ENCODE measurements around the gene GTF3A.

Gene GTF3A

DNA sequence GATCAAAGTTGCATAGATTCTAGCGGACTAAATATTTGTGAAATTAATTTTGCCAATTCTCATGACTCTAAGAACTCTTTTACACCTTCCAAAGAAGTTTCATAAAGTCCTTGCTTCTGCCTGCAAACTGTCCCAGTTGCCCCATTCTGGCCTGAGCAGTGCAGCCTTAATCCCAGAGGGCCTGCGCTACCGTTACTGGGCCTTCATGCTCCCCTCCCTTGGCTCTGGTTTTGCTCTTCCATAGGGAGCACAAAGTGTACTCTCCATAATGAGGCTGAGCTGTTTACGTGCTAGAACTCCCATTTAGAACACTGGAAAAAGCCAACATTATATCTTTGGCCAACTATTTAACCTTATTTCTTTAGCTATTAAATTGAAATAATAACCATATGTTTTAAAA, 23.9 kb downstream of the GTF3A start:
- no peak for DNase-seq (ENCODE audit: low read depth)

DNA sequence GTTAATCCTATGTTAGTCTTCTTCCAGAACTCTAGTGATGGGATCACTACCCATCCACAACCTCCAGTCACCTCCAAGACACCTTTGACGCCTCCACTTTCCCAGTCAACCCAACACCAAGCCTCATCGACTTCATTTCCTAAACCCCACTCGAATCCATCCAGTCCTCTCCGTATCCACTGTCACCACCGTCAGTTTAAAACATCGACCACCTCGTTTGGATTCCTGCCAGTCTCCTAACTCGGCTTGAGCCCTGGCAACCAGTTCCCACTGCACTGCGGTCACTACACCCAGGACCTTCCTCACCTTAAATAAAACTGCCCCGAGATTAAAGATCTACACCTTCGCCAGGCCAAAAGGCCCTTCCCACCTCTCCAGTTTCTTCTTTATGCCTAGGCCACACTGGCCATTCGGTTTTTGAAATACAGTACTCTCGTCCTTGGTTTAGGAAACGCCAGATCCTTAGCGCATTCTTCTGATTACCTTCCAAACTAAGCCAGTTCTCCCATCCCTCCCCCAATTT, 24.7 kb downstream of the GTF3A start:
- no peak for DNase-seq (ENCODE audit: low read depth)

DNA sequence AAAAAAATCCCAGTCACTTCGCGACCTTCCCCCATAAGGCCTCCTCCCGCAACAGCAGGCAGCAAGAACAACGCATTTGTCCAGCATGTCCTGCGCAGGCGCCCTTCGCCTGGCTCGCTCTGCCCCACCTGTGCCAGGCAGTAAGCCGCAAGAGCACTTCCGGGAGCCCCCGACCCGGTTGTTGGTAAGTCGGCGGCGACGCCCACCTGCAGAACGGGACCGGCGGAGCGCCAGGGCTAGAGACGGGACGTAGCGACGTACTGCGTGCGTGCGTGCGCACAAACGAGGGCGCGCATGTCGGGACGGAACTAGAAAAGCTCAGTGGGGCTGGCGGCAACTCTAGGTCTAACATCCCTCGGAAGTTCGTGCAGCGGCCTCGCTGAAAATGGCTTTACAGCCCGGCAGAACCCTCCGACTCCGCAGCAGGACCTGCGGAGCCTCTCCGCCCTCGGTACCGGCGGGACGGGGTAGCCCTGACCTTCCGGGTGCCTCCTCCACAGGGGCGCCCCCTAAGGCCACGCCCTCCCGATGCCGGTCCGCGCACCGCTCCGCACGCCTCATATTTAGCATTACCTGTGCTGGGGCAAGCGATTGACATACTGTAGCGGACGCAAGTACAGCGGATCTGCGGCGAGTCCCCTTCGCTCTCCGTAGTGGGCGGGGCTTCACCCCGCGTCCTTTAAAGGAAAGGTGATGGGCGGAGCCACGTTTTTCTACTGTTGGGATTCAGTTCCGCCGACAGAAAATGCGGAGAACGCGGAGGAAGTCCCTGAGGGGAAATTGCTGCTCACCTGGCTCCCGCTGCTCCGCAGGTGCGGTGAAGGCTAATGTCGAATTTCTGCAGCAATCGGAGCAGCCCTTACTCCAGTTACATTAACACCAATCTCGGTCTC, 25.8 kb downstream of the GTF3A start, which contains the start of gene MTIF3:
TSS of gene MTIF3 (minus strand) at position 629 of the 893 bp plus-strand sequence. CDS start 10,116 bp downstream, outside the sequence.
- peak; percentile 92 for DNase-seq (ENCODE audit: low read depth)

DNA sequence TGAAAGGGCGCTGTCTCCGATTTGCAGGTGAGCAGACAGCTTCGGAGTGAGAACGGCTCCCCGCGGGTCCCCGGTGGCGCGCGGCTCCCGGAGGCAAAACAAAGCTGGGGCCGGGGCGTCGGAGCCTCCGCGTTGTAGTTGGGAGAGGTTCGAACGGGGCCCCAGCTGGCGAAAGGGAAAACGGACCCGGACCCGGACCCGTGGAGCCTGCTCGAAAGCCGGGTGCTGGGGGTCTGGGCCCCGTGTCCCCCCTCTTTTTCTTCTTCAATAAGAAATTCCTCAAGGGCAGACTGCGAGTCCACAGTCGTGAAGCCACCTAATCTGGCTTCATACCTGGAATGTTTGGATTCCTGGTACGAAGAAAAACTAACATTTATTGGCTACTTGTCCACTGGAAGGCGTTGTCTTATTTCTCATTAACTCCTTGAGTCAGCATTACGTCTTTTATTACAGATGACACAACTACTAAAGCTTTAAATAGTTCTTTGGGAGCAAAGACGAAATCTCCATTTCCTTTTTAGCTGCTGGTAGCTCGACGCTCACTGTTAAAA, 26.6 kb downstream of the GTF3A start:
- DNase-seq (ENCODE audit: low read depth), result no peak

DNA sequence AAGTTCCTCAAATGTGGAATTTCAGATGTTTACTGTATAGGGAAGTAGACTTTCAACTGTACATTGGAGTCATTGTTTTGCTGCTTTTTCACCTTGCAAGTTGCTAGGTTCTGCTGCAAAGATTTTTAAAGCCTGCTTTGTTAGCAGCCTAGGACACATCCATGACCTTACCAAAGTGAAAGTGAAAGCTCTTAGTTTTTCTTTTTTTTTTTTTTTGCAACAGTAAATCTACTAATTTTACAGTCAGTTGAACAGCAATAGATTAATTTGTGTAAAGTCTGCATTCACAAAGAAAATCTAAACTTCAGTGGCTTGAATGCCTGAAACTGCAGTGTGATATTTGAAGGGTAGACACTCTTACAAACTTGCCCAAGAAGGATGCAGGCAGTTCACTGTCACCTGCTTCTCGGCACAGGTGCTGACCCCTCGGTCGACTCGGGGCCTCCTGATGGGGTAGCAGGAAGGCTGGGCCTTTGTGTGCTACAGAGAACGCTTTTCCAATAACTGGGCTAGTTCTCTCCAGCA, 31.0 kb downstream of the GTF3A start:
- no peak for DNase-seq (ENCODE audit: low read depth)

DNA sequence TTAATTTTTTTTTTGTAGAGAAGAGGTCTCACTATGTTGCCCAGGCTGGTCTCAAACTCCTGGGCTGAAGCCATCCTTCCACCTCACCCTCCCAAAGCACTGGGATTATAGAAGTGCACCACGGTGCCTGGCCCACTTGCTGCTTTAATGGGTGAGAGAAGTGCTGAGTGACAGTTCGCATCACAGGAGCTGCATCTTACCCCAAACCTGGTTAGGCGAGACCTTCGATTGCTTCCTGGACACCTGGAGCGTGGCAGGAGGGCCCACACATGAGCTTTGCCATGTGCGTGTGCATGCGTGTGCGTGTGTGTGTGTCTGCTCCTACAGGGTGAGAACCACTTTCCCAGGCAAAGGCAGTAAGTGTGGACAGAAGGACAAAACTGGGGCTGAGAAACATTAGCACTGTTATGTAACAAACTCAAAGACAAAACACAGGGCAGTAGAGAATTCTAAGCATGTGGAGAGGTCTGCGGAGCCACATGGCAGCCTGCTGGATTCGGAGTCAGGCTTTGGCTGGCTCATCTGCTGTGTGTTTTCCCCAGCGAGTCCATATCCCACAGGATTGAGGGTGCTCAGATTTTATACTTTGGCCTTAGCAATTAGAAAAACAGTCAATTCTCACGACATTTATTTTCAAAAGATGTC, 37.6 kb downstream of the GTF3A start:
- DNase-seq (ENCODE audit: low read depth), result no peak

DNA sequence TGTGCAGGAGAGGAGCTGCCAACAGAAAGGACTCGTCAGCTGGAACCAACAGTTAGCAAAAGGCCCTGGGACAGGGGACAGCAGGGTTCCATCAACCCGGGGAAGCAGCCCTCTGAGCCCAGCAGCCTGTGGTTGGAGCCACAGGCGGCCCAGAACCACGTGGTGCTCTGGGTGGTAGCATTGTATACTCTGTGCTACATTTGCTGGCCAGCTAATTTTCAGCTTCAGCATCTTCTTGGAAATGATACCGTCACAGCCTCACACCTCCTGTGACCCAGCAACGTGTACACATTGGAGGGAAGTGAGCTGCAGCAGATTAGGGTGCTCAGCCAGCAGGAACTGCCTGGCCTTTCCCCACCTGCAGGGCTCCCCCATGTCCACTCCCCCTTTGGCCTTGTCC, 39.1 kb downstream of the GTF3A start:
- DNase-seq (ENCODE audit: low read depth), result no peak

DNA sequence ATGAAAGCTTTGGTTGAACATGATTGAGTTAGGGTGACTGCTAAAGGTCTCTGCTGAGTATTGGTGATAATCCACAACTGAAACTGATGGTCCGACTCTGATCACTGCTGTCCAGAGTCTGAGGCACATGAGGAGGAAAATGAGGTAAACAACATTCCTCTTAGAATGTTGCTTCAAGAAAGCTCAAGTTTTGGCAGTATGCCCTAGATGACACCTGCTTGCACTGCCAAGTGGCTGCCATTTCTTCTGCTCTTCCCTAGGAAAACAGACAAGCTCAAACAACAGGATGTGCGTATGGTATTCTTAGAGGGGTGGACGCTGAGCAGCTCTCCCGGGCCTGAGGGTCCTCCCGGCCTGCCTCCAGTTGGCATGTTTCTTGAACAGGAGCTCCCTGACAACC, 41.2 kb downstream of the GTF3A start:
- DNase-seq (ENCODE audit: low read depth), result no peak

DNA sequence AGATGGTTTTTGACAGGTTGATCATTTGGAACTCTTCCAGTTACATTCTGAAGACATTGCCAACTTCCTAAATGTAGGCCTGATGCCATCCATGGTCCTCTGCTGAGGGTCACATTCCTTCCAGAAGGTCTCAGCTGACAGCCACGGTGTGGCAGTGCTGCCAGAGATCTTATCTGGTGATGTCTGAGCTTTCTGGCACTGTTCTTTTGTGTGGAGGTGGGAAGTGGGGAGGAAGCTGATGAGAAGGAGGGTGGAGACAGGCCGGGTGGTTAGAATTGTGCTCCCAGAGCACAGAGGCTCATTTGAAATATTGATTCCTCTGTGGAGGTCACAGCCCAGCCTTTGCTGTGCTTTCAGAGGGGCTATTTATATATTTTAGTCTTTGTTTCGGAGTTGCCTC, 42.1 kb downstream of the GTF3A start:
- DNase-seq (ENCODE audit: low read depth), result no peak

DNA sequence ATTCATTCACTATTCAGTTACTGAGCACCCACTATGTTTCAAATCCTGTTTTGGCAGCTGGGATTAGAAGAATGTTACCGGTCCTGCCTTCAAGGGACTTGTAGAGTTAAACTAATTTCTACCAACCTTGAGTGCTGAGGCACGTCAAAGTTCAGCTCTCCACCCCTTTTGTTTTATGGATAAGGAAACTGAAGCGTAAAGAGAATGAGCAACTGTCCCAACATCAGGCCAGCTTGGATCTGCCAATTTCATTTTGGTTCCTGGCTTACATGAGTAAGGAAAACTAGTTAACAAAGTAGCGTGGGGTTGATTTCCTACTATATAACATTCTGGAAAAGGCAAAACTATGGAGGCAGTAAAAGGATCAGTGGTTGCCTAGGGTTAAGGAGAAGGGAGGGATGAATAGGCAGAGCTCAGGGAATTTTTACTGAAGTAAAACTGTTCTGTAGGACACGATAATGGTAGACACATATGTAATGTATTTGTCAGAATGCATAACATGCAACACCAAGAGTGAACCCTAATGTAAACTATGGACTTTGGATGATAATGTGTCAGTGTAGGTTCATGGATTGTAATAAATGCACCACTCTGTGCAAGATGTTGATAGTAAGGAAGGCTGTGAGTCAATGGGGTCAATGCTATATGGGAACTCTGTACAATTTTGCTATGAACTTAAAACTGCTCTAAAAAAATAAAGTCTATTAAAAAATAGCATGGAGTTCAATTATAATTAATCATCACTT, 45.8 kb downstream of the GTF3A start:
- DNase-seq (ENCODE audit: low read depth), result no peak

DNA sequence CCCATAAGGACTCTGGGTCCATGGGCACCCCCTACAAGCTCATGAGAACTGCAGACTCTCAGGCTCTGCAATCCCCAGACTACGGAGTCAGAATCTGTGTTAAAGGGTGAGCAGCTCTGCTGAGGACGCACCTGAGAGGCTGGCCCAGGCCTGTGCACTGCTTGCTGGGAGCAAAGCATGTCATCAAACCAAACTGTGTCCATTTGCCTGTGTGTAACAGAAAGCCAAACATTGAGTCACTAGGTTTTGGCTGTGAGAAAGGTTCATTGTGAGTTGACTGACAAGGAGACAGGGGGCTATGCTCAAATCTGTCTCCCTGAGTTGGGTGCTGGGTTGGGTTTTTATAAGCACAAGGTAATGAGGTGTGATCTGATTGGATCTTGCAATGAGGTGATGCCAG, 48.0 kb downstream of the GTF3A start:
- DNase-seq (ENCODE audit: low read depth), result no peak

DNA sequence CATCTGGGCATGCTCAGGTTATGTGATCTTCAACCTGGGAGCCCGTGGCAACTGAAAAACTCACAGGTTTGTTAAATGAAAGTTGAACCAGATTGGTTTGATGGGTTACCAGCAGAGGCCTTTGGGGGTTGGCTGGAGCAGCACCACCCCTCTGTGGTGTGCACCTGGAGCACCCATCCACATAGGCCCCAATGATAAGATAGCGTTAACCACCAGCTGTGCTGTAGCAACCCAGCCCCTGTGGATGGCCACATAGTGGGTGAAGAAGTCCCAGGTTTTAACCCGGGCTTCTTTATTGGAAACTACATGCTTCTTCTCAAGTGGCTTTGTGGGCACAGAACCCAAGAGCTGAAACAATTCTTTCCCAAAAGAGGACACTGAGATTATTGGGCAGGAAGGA, 48.5 kb downstream of the GTF3A start:
- DNase-seq (ENCODE audit: low read depth), result no peak

DNA sequence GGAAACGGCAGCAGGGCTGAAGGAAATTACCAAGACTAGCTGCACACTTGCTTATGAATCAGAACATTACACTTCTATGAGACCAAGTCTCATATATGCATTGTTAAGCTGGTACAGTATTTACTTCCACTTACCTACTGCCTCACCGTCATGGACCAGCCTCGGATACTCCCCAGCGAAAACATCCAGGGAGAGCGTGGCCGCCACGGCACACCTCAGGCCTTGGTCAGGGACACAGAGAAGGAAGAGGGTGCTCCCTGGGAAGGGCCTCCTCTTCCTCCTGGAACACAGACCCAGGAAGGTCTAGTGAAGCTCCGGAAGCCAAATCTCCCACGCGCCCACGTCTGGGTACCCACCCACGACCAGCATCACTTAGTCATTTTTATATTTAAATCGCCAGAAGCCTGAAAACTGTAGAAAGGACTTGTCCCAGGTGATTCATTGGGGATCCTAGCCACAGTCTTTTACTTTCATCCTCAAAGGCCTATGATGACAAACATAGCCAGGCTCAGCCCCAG, 50.4 kb downstream of the GTF3A start:
- DNase-seq (ENCODE audit: low read depth), result no peak

DNA sequence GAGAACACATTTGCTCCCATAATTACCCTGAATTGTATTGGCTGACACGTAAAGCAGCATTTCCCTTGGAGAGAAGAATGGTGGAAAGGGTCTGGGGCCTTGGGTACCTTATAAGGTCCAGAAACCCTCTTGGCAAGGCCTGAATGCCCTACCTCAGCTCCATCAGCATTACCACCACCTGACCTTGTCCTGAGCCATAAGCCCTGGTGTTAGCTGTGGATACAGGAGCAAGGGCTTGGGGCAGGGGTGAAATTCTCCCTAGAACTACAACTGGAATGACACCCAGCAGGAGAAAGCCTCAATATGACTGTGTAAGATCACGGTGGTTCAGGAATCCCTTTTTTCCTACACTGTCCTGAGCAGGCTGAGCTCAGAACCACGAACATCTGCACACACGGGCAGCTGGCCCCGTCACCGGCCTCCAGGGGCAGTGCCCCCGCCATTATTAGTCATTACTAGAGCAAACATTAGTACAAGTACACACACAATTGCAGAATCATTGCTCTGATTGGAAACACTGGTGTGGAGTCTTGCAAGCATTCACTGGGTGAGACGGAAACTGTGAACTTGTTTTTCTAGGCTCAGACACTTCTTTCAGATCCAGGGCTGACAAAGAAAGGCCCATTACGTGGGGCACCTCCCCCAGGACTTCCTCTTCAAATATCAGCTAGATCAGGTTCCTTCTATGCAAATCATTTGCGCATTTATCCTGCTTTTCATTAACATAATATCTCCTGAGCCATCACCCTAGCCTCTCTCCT, 52.7 kb downstream of the GTF3A start:
- no peak for DNase-seq (ENCODE audit: low read depth)

DNA sequence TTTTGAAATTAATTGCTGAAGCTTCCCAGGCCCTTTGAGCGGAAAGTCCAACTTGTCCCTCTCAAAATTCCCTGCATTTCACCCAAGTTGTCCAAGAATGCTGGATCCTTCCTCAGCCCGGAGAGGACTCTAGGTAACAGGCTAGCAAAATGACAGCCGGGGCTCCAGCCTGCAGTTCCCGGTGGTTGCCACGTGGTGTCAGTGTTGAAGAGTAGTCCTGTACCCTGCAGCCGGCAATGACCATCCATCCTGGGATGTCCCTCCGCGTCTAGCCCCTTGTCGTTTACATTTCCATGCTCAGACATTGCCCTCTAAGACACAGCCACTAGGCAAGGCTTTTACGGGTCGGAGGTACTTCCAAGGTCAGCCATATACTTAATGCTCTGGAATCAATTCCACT, 57.3 kb downstream of the GTF3A start:
- DNase-seq (ENCODE audit: low read depth), result peak; percentile 13

DNA sequence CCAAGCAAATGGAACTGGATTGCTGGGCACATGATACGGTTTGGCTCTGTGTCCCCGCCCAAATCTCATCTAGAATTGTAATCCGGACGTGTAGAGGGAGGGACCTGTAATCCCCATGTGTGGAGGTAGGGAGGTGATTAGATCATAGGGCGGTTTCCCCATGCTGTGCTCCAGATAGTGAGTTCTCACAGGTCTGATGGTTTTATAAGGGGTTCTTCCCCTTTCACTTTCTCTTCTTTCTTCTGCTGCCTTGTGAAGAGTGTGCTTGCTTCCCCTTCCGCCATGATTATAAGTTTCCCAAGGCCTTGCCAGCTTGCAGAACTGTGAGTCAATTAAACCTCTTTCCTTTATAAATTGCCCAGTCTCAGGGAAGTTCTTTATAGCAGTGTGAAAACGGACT, 58.6 kb downstream of the GTF3A start:
- no peak for DNase-seq (ENCODE audit: low read depth)

DNA sequence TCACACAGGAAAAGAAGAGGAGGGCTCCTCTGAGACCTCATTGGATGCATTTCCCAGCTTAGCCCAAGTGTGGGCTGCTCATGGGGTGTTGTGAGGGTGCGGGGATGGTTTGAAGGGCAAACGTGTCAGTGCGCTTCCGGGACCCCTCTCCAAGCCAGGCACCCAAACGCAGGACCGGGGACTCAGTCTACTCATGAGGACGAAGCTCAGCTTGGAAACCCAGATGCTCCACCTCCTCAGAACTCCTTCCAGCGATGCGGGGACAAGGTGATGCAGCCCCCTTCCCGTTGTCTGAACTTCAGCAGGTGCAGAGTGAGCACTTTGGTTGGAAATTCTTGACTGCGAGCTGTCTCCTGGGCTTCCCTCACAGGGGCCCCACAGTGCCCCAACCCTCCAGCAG, 59.0 kb downstream of the GTF3A start:
- DNase-seq (ENCODE audit: low read depth), result no peak

Data from stimulated activated CD8-positive, alpha-beta memory T cell treated with anti-CD3 and anti-CD28 coated beads, Interleukin-4, amount 100 ng/mL, for 24 hours (primary cell).